Peyer's patch (tissue), 4 donors: Measurements from ENCODE around the gene PDE5A.

ENCODE experiments used
- CTCF ChIP-seq, 6 experiments: fragments of 450-650 bp in 4 of 6; fragments of 200-600 bp in 2 of 6; sonication (generic) in 1 of 6; IDR thresholded peaks; one replicate each; pipeline ENCODE4 v1.5.1; 2017 to 2019; ENCODE audit warnings: antibody characterized with exemption in 6 of 6, mild to moderate bottlenecking in 3 of 6, moderate library complexity in 1 of 6
- POLR2A ChIP-seq, 2 donors: fragments of 450-650 bp; IDR thresholded peaks; one replicate each; pipeline ENCODE4 v1.5.1; 2017; ENCODE audit warnings: antibody characterized with exemption in 2 of 2, mild to moderate bottlenecking in 2 of 2, moderate library complexity in 2 of 2

- TF ChIP-seq POLR2A (IDR thresholded peaks at IDR 0.05) (no peak), CTCF (IDR thresholded peaks at IDR 0.05) (no peak)
These were observed 149.3 kb downstream of the PDE5A start for GRCh38 chr4:119479180-119479808.
